Calu3 (cell line): ENCODE results near the gene CAP2. TPM values are rescaled to one million over a fixed set of nuclear protein-coding genes. Genes with fewer than 3 reads are reported as not detected.

ENCODE experiments used
- BruUV-seq: library from RNA; stranded (reverse); fragments of 400-500 nt; replicated peaks from 2 replicates; lab custom pipeline; 2021; lab: Mats Ljungman, UMichigan
- CTCF ChIA-PET: fragments of 300-600 bp; sonication (Branson Sonifier 250); formaldehyde crosslinking; loops from one replicate; lab custom pipeline; 2022; ENCODE audit warnings: antibody characterized with exemption; lab: Charles Lee
- DNase-seq: peaks from one replicate; pipeline ENCODE4 v3.0.0; 2022
- H3K27ac Mint-ChIP-seq: one replicate; pipeline ENCODE4 v1.8.0; 2022; ENCODE audit warnings: mixed read lengths; ENCODE audit not compliant: unreplicated experiment
- H3K27me3 Mint-ChIP-seq: one replicate; pipeline ENCODE4 v1.8.0; 2022; ENCODE audit warnings: mixed read lengths; ENCODE audit not compliant: unreplicated experiment
- H3K36me3 Mint-ChIP-seq: one replicate; pipeline ENCODE4 v1.8.0; 2022; ENCODE audit warnings: mild to moderate bottlenecking, moderate library complexity, mixed read lengths; ENCODE audit not compliant: insufficient read depth, unreplicated experiment
- H3K4me1 Mint-ChIP-seq: one replicate; pipeline ENCODE4 v1.8.0; 2022; ENCODE audit warnings: mild to moderate bottlenecking, low read depth, mixed read lengths; ENCODE audit not compliant: unreplicated experiment
- H3K4me3 Mint-ChIP-seq: one replicate; pipeline ENCODE4 v1.8.0; 2022; ENCODE audit warnings: mild to moderate bottlenecking, low read depth, moderate library complexity, mixed read lengths; ENCODE audit not compliant: unreplicated experiment
- H3K9me3 Mint-ChIP-seq: one replicate; pipeline ENCODE4 v1.8.0; 2022; ENCODE audit warnings: low read depth, mixed read lengths; ENCODE audit not compliant: unreplicated experiment
- intact Hi-C: fragments of 100-400 bp; cut with micrococcal nuclease; formaldehyde crosslinking; loops from one replicate; pipeline ENCODE4 v1.10.0; 2022; ENCODE audit not compliant: unreplicated experiment
- total RNA-seq: library from RNA; stranded (reverse); gene quantifications from 2 replicates; pipeline ENCODE4 v1.2.3, GENCODE V29; 2022
- TF ChIP-seq, protein P1 (sequence below): fragments of 200-600 bp; IDR thresholded peaks from one replicate; pipeline ENCODE4 v1.8.0; 2022; ENCODE audit warnings: antibody characterized with exemption; ENCODE audit not compliant: unreplicated experiment

The CAP2 gene
- total RNA-seq, 1 experiment from 2014 or later, result 15.7 TPM

DNA sequence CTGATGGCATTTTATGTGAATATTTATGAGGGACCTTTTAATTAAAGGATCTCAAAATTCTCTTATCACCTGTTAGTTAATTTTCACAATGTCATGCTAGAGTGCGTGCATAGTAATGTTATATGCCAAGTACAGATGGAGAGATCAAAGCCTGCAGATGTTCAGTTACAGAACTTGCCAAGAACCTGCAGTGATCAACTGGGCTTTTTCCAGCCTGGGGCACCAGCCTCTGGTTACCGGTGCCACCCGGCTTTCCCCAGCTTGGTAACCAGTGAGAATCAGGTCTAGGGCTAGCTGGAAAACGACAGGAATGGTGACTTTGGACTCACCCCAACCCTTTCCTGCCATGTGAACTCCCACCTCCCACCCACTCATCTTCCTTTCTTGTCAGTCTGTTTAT is 91.8 kb downstream of the CAP2 start:
- intact Hi-C loops, result no loop called here
- Mint-ChIP-seq H3K9me3 (no peaks in the 10 kb centered on the region), H3K36me3 (no peaks in the 10 kb centered on the region), H3K27ac (no peak overlapping the region), H3K4me1 (no peaks in the 10 kb centered on the region), H3K27me3 (no peaks in the 10 kb centered on the region), H3K4me3 (no peak overlapping the region)
- TF ChIP-seq, protein P1, sequence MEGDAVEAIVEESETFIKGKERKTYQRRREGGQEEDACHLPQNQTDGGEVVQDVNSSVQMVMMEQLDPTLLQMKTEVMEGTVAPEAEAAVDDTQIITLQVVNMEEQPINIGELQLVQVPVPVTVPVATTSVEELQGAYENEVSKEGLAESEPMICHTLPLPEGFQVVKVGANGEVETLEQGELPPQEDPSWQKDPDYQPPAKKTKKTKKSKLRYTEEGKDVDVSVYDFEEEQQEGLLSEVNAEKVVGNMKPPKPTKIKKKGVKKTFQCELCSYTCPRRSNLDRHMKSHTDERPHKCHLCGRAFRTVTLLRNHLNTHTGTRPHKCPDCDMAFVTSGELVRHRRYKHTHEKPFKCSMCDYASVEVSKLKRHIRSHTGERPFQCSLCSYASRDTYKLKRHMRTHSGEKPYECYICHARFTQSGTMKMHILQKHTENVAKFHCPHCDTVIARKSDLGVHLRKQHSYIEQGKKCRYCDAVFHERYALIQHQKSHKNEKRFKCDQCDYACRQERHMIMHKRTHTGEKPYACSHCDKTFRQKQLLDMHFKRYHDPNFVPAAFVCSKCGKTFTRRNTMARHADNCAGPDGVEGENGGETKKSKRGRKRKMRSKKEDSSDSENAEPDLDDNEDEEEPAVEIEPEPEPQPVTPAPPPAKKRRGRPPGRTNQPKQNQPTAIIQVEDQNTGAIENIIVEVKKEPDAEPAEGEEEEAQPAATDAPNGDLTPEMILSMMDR, result no peak
- DNase-seq, result no peak
- CTCF ChIA-PET, result no interaction called here
- BruUV-seq, result no TSS peak

DNA sequence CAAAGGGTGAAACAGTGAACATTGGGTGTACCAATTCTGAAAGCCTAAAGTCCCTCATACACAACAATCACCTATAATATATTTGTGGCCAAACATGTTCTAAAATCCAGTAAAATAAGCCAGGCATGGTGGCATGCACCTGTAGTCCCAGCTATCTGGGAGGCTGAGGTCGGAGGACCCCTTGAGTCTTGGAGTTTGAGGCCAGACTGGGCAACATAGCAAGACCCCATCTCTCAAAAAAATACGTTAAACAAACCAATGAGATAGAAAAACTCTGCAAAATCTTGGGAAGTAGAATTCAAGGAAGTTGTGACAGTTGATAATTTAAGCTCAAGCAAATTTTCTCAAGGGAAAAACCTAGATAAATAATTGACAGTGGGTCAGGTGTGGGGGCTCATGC is 92.6 kb downstream of the CAP2 start:
- no peak overlapping the region for H3K4me3 Mint-ChIP-seq
- H3K27me3 Mint-ChIP-seq, result no peaks in the 10 kb centered on the region
- DNase-seq, result no peak
- BruUV-seq, result no TSS peak
- H3K4me1 Mint-ChIP-seq, result no peaks in the 10 kb centered on the region
- TF ChIP-seq, protein P1, result no peak
- H3K36me3 Mint-ChIP-seq, result no peaks in the 10 kb centered on the region
- H3K9me3 Mint-ChIP-seq, result no peaks in the 10 kb centered on the region
- no peak overlapping the region for H3K27ac Mint-ChIP-seq
- CTCF ChIA-PET, result no interaction called here
- intact Hi-C loops, result no loop called here

DNA sequence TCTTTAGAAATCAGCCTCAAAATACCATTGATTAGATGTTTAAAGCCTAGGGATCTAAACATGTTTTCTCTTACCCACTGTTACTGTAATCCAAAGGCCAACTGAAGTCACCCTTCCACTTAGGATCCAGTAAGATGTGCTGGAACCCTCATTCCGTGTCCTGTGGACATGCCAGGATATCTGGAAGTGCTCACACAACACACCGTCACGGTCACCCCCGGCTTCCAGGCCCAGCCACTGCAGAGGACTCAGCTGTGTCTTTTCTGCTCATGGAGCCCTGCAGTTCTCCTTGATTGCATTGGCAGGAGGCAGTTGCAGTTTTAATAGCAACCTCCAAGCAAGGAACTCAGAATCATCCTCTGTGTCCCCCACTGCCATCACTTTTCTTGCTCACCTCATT is 93.3 kb downstream of the CAP2 start:
- Mint-ChIP-seq H3K27ac (no peak overlapping the region), H3K4me3 (no peak overlapping the region), H3K4me1 (no peaks in the 10 kb centered on the region), H3K9me3 (no peaks in the 10 kb centered on the region), H3K36me3 (no peaks in the 10 kb centered on the region), H3K27me3 (no peaks in the 10 kb centered on the region)
- no peak for DNase-seq
- CTCF ChIA-PET, result no interaction called here
- intact Hi-C loops, result no loop called here
- BruUV-seq, result no TSS peak
- TF ChIP-seq, protein P1, result no peak

- Mint-ChIP-seq H3K4me1 (no peaks in the 10 kb centered on the region), H3K9me3 (no peaks in the 10 kb centered on the region), H3K4me3 (no peak overlapping the region), H3K27ac (no peak overlapping the region), H3K36me3 (peaks cover 10% of the 10 kb centered on the region), H3K27me3 (no peaks in the 10 kb centered on the region)
- intact Hi-C loops, result no loop called here
- DNase-seq, result no peak
- CTCF ChIA-PET, result no interaction called here
- TF ChIP-seq, protein P1, result no peak
- BruUV-seq, result no TSS peak
Observed at GRCh38 chr6:17490724-17491123, 97.3 kb downstream of the CAP2 start.
